ENCODE results near the gene CTDSP2. TPM values are rescaled to one million over a fixed set of nuclear protein-coding genes. Genes with fewer than 3 reads are reported as not detected.

Gene CTDSP2
- 100 to 1,000 TPM in 2 of 5 donors, 10 to 100 TPM in 3; 64.6 to 152 (median 82.4) TPM for total RNA-seq
- 10 to 100 TPM; 28.4 to 67.4 (median 65.4) TPM for polyA plus RNA-seq
- long read RNA-seq, donor 1, full-length matches to known transcripts = 9 of 14 reads
- long read RNA-seq, donor 1, partial matches to known transcripts = 5 of 14 reads
- long read RNA-seq, donor 1, other reads (novel, unspliced or antisense) = 0 of 14 reads
- long read RNA-seq, donor 2, full-length matches to known transcripts = 17 of 23 reads
- long read RNA-seq, donor 2, partial matches to known transcripts = 6 of 23 reads
- long read RNA-seq, donor 2, other reads (novel, unspliced or antisense) = 0 of 23 reads
- long read RNA-seq, donor 3, full-length matches to known transcripts = 10 of 10 reads
- long read RNA-seq, donor 3, partial matches to known transcripts = 0 of 10 reads
- long read RNA-seq, donor 3, other reads (novel, unspliced or antisense) = 0 of 10 reads
- long read RNA-seq, donor 4, full-length matches to known transcripts = 1 of 1 reads
- long read RNA-seq, donor 4, partial matches to known transcripts = 0 of 1 reads
- long read RNA-seq, donor 4, other reads (novel, unspliced or antisense) = 0 of 1 reads
- long read RNA-seq, donor 5, full-length matches to known transcripts = 18 of 31 reads
- long read RNA-seq, donor 5, partial matches to known transcripts = 13 of 31 reads
- long read RNA-seq, donor 5, other reads (novel, unspliced or antisense) = 0 of 31 reads
- long read RNA-seq, donor 6, full-length matches to known transcripts = 50 of 71 reads
- long read RNA-seq, donor 6, partial matches to known transcripts = 21 of 71 reads
- long read RNA-seq, donor 6, other reads (novel, unspliced or antisense) = 0 of 71 reads
- long read RNA-seq, donor 7, full-length matches to known transcripts = 7 of 15 reads
- long read RNA-seq, donor 7, partial matches to known transcripts = 8 of 15 reads
- long read RNA-seq, donor 7, other reads (novel, unspliced or antisense) = 0 of 15 reads
- long read RNA-seq, donor 8, full-length matches to known transcripts = 9 of 16 reads
- long read RNA-seq, donor 8, partial matches to known transcripts = 7 of 16 reads
- long read RNA-seq, donor 8, other reads (novel, unspliced or antisense) = 0 of 16 reads
- long read RNA-seq, donor 9, full-length matches to known transcripts = 9 of 18 reads
- long read RNA-seq, donor 9, partial matches to known transcripts = 9 of 18 reads
- long read RNA-seq, donor 9, other reads (novel, unspliced or antisense) = 0 of 18 reads
- long read RNA-seq, donor 10, full-length matches to known transcripts = 3 of 3 reads
- long read RNA-seq, donor 10, partial matches to known transcripts = 0 of 3 reads
- long read RNA-seq, donor 10, other reads (novel, unspliced or antisense) = 0 of 3 reads

DNA sequence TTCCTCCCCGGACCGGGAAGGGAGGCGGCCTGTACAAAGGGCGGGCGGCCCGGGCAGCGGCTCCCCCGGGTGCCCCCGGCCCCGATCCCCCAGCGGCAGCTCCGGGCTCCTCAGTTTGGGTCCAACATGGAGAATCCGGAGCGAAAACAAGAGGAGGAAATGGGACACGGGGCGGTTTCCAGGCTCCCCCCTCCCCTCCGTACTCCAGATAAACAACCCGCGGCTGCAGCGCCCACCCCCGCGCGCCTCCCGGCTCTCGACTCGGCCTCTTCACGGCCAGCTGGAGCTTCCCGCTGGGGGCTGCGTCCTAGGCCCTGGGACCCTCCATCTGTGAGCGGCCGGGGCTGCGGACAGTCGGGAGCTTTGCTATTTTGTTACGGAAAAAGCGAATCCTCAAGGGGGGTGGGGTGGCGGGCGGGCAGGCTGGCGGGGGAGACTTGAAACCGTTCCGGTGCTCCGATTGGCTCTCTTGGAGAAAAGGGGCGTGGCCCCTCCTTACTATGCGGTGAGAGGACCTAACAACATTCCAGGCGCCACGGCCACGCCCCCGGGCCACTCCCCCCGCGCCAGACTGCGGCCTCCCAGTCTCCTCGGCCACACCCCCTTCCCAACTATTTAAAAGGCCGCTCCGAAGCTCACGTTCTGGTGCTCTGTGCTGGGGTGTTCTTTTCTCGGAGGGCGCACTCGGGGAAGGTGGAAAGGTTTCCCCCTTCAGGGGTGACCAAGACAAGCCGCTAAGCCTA lies at the start of gene CTDSP2:
CTDSP2 (minus strand) TSS at position 153 of the 743 bp plus-strand sequence. CDS start 294 bp downstream, outside the sequence.
- DNase-seq = peak; percentile 99 to 100
- Histone ChIP-seq H3K4me3 (peak within 1 kb of the TSS; percentile 80 to 97 (median 86)), H3K4me1 (peaks cover 27 to 57% (median 43%) of the 10 kb centered on the region in 4 donors), H3K27me3 (peaks cover 0 to under 1% (median 0%) of the 10 kb centered on the region in 3 donors), H3K36me3 (peaks cover 0 to 3% (median 0%) of the 10 kb centered on the region in 4 donors), H3K9me3 (no peaks in the 10 kb centered on the region), H3K27ac (peak within 1 kb of the TSS; percentile 98 to 100 (median 99))
- intact Hi-C loops (cut with DNase I; ENCODE audit: low total_unique reads) = no loop called here
- WGBS, 5 donors = 0 to 1% (median 1%) methylated on average over 34 to 58 of the region's 58 CpGs
- TF ChIP-seq POLR2AphosphoS5 (IDR thresholded peaks at IDR 0.05) (peak; percentile 31 to 78 (median 74)), POLR2A (IDR thresholded peaks at IDR 0.05) (no peak), CTCF (IDR thresholded peaks at IDR 0.05) (peak in 1 of 7 experiments; percentile 10), EP300 (IDR thresholded peaks at IDR 0.05) (no peak)

- intact Hi-C loops (cut with DNase I; ENCODE audit: low total_unique reads) = loop anchor here (5.0 kb wide), 1 partner anchor 54 kb away; no protein-coding TSS in a partner anchor
Measured at GRCh38 chr12:57896115-57896433, 49.5 kb upstream of the CTDSP2 start.

More at GRCh38 chr12:57896115-57896433, 49.5 kb upstream of the CTDSP2 start:
- TF ChIP-seq CTCF (IDR thresholded peaks at IDR 0.05) (peak in 1 of 7 experiments; percentile 5), POLR2A (IDR thresholded peaks at IDR 0.05) (no peak)
- Histone ChIP-seq H3K4me3 (peak overlapping the region; percentile 55 to 67 (median 66)), H3K27me3 (no peaks in the 10 kb centered on the region), H3K9me3 (no peaks in the 10 kb centered on the region), H3K36me3 (no peaks in the 10 kb centered on the region), H3K4me1 (peaks cover 68 to 87% (median 81%) of the 10 kb centered on the region in 4 donors), H3K27ac (peak overlapping the region; percentile 79 to 98 (median 97))
- peak in 1 of 2 donors; percentile 73 for DNase-seq
- WGBS, 5 donors = 12 to 23% (median 14%) methylated on average over 6 of the region's 6 CpGs

Measured in stomach (tissue), 19 donors.